ENCODE results near the gene MYH11.

- TF ChIP-seq POLR2AphosphoS5 (IDR thresholded peaks at IDR 0.05; ENCODE audit: low read depth) (no peak), EZH2phosphoT487 (IDR thresholded peaks at IDR 0.05; ENCODE audit: unreplicated experiment) (no peak), CTCF (conservative IDR thresholded peaks at IDR 0.05; ENCODE audit: low read depth in 2 of 2) (no peak), CREB1 (CRISPR knock-in tag; IDR thresholded peaks at IDR 0.05; ENCODE audit: low read depth) (no peak), REST (IDR thresholded peaks at IDR 0.05; ENCODE audit: unreplicated experiment) (no peak), EZH2 (IDR thresholded peaks at IDR 0.05; ENCODE audit: low read depth, unreplicated experiment) (no peak), JUNB (IDR thresholded peaks at IDR 0.05; ENCODE audit: unreplicated experiment) (no peak)
Observed at GRCh38 chr16:15780805-15781204, 76.0 kb downstream of the MYH11 start.
